PC-3 (cell line): ENCODE data around the gene CCDC7. TPM values are rescaled to one million over a fixed set of nuclear protein-coding genes. Genes with fewer than 3 reads are reported as not detected.

ENCODE experiments used
- ATAC-seq: fragments of 200-7000 bp; cut with Tn5 transposase; 2 replicates; pipeline ENCODE4 v1.9.1; 2020; ENCODE audit warnings: mild to moderate bottlenecking, moderate library complexity
- BruUV-seq: library from RNA; stranded (reverse); fragments of 400-500 nt; replicated peaks from 2 replicates; lab custom pipeline; 2021; lab: Mats Ljungman, UMichigan
- CTCF ChIA-PET: fragments of 300-600 bp; sonication (Branson Sonifier 250); formaldehyde crosslinking; loops from one replicate; lab custom pipeline; 2022; ENCODE audit warnings: antibody characterized with exemption; lab: Charles Lee
- POLR2A ChIA-PET: fragments of 300-600 bp; sonication (Branson Sonifier 250); formaldehyde crosslinking; loops from one replicate; lab custom pipeline; 2022; ENCODE audit warnings: antibody characterized with exemption; ENCODE audit not compliant: unreplicated experiment; lab: Charles Lee
- DNase-seq: peaks from one replicate; pipeline ENCODE4 v3.0.0-alpha.2; 2015
- H2AFZ ChIP-seq: fragments of 300-600 bp; sonication (generic); 2 replicates; pipeline ENCODE4 v1.6.0; 2016; ENCODE audit warnings: antibody characterized with exemption, low read length
- H3F3A ChIP-seq: fragments of 300-600 bp; sonication (generic); one replicate; pipeline ENCODE4 v1.6.0; 2017; ENCODE audit warnings: antibody characterized with exemption, low read length, control low read depth, mild to moderate bottlenecking; ENCODE audit not compliant: unreplicated experiment
- H3K27ac ChIP-seq: fragments of 300-600 bp; sonication (generic); 2 replicates; pipeline ENCODE4 v1.5.1; 2016; ENCODE audit warnings: mild to moderate bottlenecking, low read length
- H3K27me3 ChIP-seq: fragments of 300-600 bp; sonication (generic); 2 replicates; pipeline ENCODE4 v1.6.1; 2016; ENCODE audit warnings: low read length, mixed read lengths
- H3K36me3 ChIP-seq: fragments of 300-600 bp; sonication (generic); 2 replicates; pipeline ENCODE4 v1.6.1; 2016; ENCODE audit warnings: low read depth, mixed run types, low read length, mixed read lengths
- H3K4me1 ChIP-seq: fragments of 300-600 bp; sonication (generic); 2 replicates; pipeline ENCODE4 v1.5.1; 2016; ENCODE audit warnings: low read length; ENCODE audit not compliant: insufficient read depth
- H3K4me2 ChIP-seq: fragments of 300-600 bp; sonication (generic); 2 replicates; pipeline ENCODE4 v1.6.0; 2016; ENCODE audit warnings: low read length
- H3K4me3 ChIP-seq: fragments of 300-600 bp; sonication (generic); 2 replicates; pipeline ENCODE4 v1.5.1; 2016; ENCODE audit warnings: mild to moderate bottlenecking, low read length, mixed read lengths
- H3K79me2 ChIP-seq: fragments of 300-600 bp; sonication (generic); 2 replicates; pipeline ENCODE4 v1.6.1; 2017; ENCODE audit warnings: low read length, mixed read lengths
- H3K9ac ChIP-seq: fragments of 300-600 bp; sonication (generic); 2 replicates; pipeline ENCODE4 v1.6.0; 2016; ENCODE audit warnings: mild to moderate bottlenecking, low read length
- H3K9me2 ChIP-seq: fragments of 300-600 bp; sonication (generic); replicated peaks from 2 replicates; pipeline ENCODE4 v1.6.1; 2016; ENCODE audit warnings: mixed run types, low read length, mixed read lengths
- H3K9me3 ChIP-seq: fragments of 300-600 bp; sonication (generic); 2 replicates; pipeline ENCODE4 v1.6.1; 2016; ENCODE audit warnings: low read length, mixed read lengths
- H4K20me1 ChIP-seq: fragments of 300-600 bp; sonication (generic); 2 replicates; pipeline ENCODE4 v1.6.1; 2016; ENCODE audit warnings: low read length, mixed read lengths
- EZH2 ChIP-seq: fragments of 300-600 bp; sonication (generic); IDR thresholded peaks from one replicate; pipeline ENCODE4 v1.6.1; 2017; ENCODE audit warnings: antibody characterized with exemption, mild to moderate bottlenecking, low read length; ENCODE audit not compliant: unreplicated experiment
- EZH2phosphoT487 ChIP-seq: fragments of 300-600 bp; sonication (generic); IDR thresholded peaks from 2 replicates; pipeline ENCODE4 v1.6.1; 2018; ENCODE audit warnings: mild to moderate bottlenecking, antibody characterized with exemption, low read length, borderline replicate concordance
- intact Hi-C: fragments of 100-400 bp; cut with micrococcal nuclease; formaldehyde crosslinking; loops from 2 replicates; pipeline ENCODE4 v1.9.0; 2023
- total RNA-seq: library from RNA; depleted of rRNA; stranded (reverse); fragments of >200 nt; gene quantifications from 2 replicates; pipeline ENCODE4 v1.2.3, GENCODE V29; 2014
- TF ChIP-seq, protein P1 (sequence below): fragments of 300-600 bp; sonication (generic); conservative IDR thresholded peaks from 2 replicates; pipeline ENCODE4 v1.5.1; 2017; ENCODE audit warnings: antibody characterized with exemption, low read depth, mild to moderate bottlenecking, low read length

Gene CCDC7
- total RNA-seq, 1 experiment from 2014 or later, result 19.1 TPM

GRCh38 chr10:32622409-32622808 is 176.5 kb downstream of the CCDC7 start:
- no TSS peak for BruUV-seq
- no peaks in the 10 kb centered on the region for H3K4me1 ChIP-seq
- H3K79me2 ChIP-seq, result no peaks in the 10 kb centered on the region
- H2AFZ ChIP-seq, result no peak overlapping the region
- H3K27me3 ChIP-seq, result no peaks in the 10 kb centered on the region
- DNase-seq (no peak), ATAC-seq (no peak)
- POLR2A ChIA-PET, result no interaction called here
- CTCF ChIA-PET, result no interaction called here
- peaks cover 4% of the 10 kb centered on the region; the same call in 1 of the 2 replicates for H3K36me3 ChIP-seq
- H4K20me1 ChIP-seq, result no peaks in the 10 kb centered on the region
- H3F3A ChIP-seq, result no peaks in the 10 kb centered on the region
- H3K4me2 ChIP-seq, result no peak overlapping the region
- TF ChIP-seq EZH2 (no peak), EZH2phosphoT487 (no peak)
- TF ChIP-seq, protein P1, sequence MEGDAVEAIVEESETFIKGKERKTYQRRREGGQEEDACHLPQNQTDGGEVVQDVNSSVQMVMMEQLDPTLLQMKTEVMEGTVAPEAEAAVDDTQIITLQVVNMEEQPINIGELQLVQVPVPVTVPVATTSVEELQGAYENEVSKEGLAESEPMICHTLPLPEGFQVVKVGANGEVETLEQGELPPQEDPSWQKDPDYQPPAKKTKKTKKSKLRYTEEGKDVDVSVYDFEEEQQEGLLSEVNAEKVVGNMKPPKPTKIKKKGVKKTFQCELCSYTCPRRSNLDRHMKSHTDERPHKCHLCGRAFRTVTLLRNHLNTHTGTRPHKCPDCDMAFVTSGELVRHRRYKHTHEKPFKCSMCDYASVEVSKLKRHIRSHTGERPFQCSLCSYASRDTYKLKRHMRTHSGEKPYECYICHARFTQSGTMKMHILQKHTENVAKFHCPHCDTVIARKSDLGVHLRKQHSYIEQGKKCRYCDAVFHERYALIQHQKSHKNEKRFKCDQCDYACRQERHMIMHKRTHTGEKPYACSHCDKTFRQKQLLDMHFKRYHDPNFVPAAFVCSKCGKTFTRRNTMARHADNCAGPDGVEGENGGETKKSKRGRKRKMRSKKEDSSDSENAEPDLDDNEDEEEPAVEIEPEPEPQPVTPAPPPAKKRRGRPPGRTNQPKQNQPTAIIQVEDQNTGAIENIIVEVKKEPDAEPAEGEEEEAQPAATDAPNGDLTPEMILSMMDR, result no peak
- H3K4me3 ChIP-seq, result no peak overlapping the region
- no peak overlapping the region for H3K27ac ChIP-seq
- intact Hi-C loops, result no loop called here
- H3K9me3 ChIP-seq, result peaks cover 7% of the 10 kb centered on the region; the same call in 1 of the 2 replicates
- no peaks in the 10 kb centered on the region for H3K9me2 ChIP-seq
- H3K9ac ChIP-seq, result no peak overlapping the region

- no peak overlapping the region for H3K27ac ChIP-seq
- H3K9me3 ChIP-seq, result peaks cover 4% of the 10 kb centered on the region; the same call in 1 of the 2 replicates
- no peak overlapping the region for H3K9ac ChIP-seq
- BruUV-seq, result no TSS peak
- no peaks in the 10 kb centered on the region for H3K4me1 ChIP-seq
- H3K4me2 ChIP-seq, result no peak overlapping the region
- H3K9me2 ChIP-seq, result no peaks in the 10 kb centered on the region
- no peaks in the 10 kb centered on the region for H3F3A ChIP-seq
- TF ChIP-seq EZH2, result no peak
- TF ChIP-seq, protein P1, result no peak
- no peak for TF ChIP-seq EZH2phosphoT487
- no peaks in the 10 kb centered on the region for H4K20me1 ChIP-seq
- ATAC-seq (no peak), DNase-seq (no peak)
- H3K36me3 ChIP-seq, result peaks cover 4% of the 10 kb centered on the region; the same call in 1 of the 2 replicates
- POLR2A ChIA-PET, result no interaction called here
- CTCF ChIA-PET, result no interaction called here
- no peaks in the 10 kb centered on the region for H3K79me2 ChIP-seq
- H3K4me3 ChIP-seq, result no peak overlapping the region
- intact Hi-C loops, result no loop called here
- H2AFZ ChIP-seq, result no peak overlapping the region
- H3K27me3 ChIP-seq, result no peaks in the 10 kb centered on the region
Observed at GRCh38 chr10:32627183-32627582, 181.2 kb downstream of the CCDC7 start.

GRCh38 chr10:32629910-32630309 is 184.0 kb downstream of the CCDC7 start:
- no peak overlapping the region for H3K27ac ChIP-seq
- POLR2A ChIA-PET, result no interaction called here
- no TSS peak for BruUV-seq

More at GRCh38 chr10:32629910-32630309, 184.0 kb downstream of the CCDC7 start:
- no peak for DNase-seq
- no peaks in the 10 kb centered on the region for H4K20me1 ChIP-seq
- H3K4me2 ChIP-seq, result no peak overlapping the region
- no peaks in the 10 kb centered on the region for H3K79me2 ChIP-seq
- H3F3A ChIP-seq, result no peaks in the 10 kb centered on the region
- H3K27me3 ChIP-seq, result no peaks in the 10 kb centered on the region
- ATAC-seq, result no peak
- peaks cover 4% of the 10 kb centered on the region; the same call in 1 of the 2 replicates for H3K36me3 ChIP-seq
- H2AFZ ChIP-seq, result no peak overlapping the region
- H3K9me2 ChIP-seq, result no peaks in the 10 kb centered on the region
- CTCF ChIA-PET, result no interaction called here
- no peak overlapping the region for H3K4me3 ChIP-seq
- intact Hi-C loops, result no loop called here
- peaks cover 4% of the 10 kb centered on the region; the same call in 1 of the 2 replicates for H3K9me3 ChIP-seq
- no peak overlapping the region for H3K9ac ChIP-seq
- no peaks in the 10 kb centered on the region for H3K4me1 ChIP-seq
- TF ChIP-seq, protein P1, result no peak
- TF ChIP-seq EZH2phosphoT487 (no peak), EZH2 (no peak)
